SK-N-SH treated with all-trans-retinoic acid at 6 μM for 48 hours (cell line): ENCODE measurements around the gene KRTAP19-4.

Experiments used
- CSDC2 ChIP-seq: fragments of 250-450 bp; sonication (Bioruptor Pico); IDR thresholded peaks from 2 replicates; pipeline ENCODE4 v1.5.0; 2020; ENCODE audit warnings: mild to moderate bottlenecking, moderate library complexity
- ZNF8 ChIP-seq: fragments of 450-650 bp; formaldehyde crosslinking; IDR thresholded peaks from 2 replicates; pipeline ENCODE4 v1.5.0; 2020; ENCODE audit warnings: mild to moderate bottlenecking, moderate library complexity
- TF ChIP-seq, protein P1 (sequence below): fragments of 250-450 bp; sonication (Bioruptor Pico); IDR thresholded peaks from 2 replicates; pipeline ENCODE4 v1.5.0; 2020; ENCODE audit warnings: mild to moderate bottlenecking, moderate library complexity

DNA sequence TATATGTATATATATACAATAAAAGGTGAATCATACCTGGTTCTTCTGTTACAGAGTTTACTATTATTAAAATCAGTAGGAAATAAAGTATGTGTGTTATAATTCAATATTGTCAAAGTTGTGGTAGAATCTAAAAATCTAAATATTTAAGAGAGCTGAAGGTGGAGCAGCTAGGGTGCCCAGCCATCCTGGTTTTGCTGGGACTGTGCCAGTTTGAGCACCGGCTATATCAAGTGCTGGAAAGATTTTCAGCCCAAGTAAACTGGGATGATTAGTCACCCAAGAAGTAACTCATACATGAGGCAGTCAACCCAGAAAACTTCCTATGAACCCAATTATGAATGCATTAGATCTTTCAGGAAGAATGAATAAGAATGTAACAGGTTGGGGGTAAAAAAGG is 21.9 kb upstream of the KRTAP19-4 start:
- no peak for TF ChIP-seq CSDC2 (CRISPR knock-in tag)
- no peak for TF ChIP-seq ZNF8
- TF ChIP-seq, protein P1, sequence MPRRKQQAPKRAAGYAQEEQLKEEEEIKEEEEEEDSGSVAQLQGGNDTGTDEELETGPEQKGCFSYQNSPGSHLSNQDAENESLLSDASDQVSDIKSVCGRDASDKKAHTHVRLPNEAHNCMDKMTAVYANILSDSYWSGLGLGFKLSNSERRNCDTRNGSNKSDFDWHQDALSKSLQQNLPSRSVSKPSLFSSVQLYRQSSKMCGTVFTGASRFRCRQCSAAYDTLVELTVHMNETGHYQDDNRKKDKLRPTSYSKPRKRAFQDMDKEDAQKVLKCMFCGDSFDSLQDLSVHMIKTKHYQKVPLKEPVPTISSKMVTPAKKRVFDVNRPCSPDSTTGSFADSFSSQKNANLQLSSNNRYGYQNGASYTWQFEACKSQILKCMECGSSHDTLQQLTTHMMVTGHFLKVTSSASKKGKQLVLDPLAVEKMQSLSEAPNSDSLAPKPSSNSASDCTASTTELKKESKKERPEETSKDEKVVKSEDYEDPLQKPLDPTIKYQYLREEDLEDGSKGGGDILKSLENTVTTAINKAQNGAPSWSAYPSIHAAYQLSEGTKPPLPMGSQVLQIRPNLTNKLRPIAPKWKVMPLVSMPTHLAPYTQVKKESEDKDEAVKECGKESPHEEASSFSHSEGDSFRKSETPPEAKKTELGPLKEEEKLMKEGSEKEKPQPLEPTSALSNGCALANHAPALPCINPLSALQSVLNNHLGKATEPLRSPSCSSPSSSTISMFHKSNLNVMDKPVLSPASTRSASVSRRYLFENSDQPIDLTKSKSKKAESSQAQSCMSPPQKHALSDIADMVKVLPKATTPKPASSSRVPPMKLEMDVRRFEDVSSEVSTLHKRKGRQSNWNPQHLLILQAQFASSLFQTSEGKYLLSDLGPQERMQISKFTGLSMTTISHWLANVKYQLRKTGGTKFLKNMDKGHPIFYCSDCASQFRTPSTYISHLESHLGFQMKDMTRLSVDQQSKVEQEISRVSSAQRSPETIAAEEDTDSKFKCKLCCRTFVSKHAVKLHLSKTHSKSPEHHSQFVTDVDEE (CRISPR knock-in tag) = no peak
